Vagina (tissue), 2 donors: ENCODE data around the gene TNIK.

Source experiments
- CTCF ChIP-seq, 3 experiments: fragments of 450-650 bp in 2 of 3; fragments of 200-600 bp in 1 of 3; sonication (generic) in 1 of 3; IDR thresholded peaks; one replicate each; pipeline ENCODE4 v1.5.1; 2017 to 2019; ENCODE audit warnings: antibody characterized with exemption in 3 of 3, mild to moderate bottlenecking in 2 of 3, moderate library complexity in 2 of 3
- POLR2A ChIP-seq, 2 donors: fragments of 450-650 bp; IDR thresholded peaks; one replicate each; pipeline ENCODE4 v1.6.1; 2017; ENCODE audit warnings: antibody characterized with exemption in 2 of 2, mild to moderate bottlenecking in 2 of 2, moderate library complexity in 2 of 2
- POLR2AphosphoS5 ChIP-seq, 2 donors: sonication (generic); formaldehyde crosslinking; IDR thresholded peaks; one replicate each; pipeline ENCODE4 v1.9.0; 2017; ENCODE audit warnings: antibody characterized with exemption in 2 of 2, mild to moderate bottlenecking in 2 of 2, low read depth in 1 of 2; ENCODE audit not compliant: insufficient read depth in 1 of 2

GRCh38 chr3:171311784-171312183, 148.4 kb downstream of the TNIK start:
- TF ChIP-seq CTCF (IDR thresholded peaks at IDR 0.05): no peak
- no peak for TF ChIP-seq POLR2A (IDR thresholded peaks at IDR 0.05)
- TF ChIP-seq POLR2AphosphoS5 (IDR thresholded peaks at IDR 0.05; ENCODE audit: insufficient read depth in 1 of 2, low read depth in 1 of 2): no peak
